ENCODE results near the gene ADORA2A. TPM values are rescaled to one million over a fixed set of nuclear protein-coding genes. Genes with fewer than 3 reads are reported as not detected.
A peak's percentile ranks its signal among the peaks of the same experiment; 100 is the strongest.

ADORA2A gene
- total and polyA plus RNA-seq, 2 of the 13 experiments (the other 11 are each of a cell fraction or from before 2014, with no cell fraction given) = 3.3 to 5.0 TPM

GRCh38 chr22:24429411-24430365, 2.3 kb downstream of the ADORA2A start (continued):
- TF ChIP-seq ZNF318 (CRISPR knock-in tag; IDR thresholded peaks at IDR 0.05) (no peak), CHD4 (IDR thresholded peaks at IDR 0.05; ENCODE audit: borderline replicate concordance, low read length) (peak; percentile 58; the same call in 1 of the 2 replicates), ZSCAN5A (CRISPR knock-in tag; IDR thresholded peaks at IDR 0.05; ENCODE audit: borderline replicate concordance) (no peak), SMAD1 (CRISPR knock-in tag; IDR thresholded peaks at IDR 0.05; ENCODE audit: borderline replicate concordance, low read depth) (no peak), RBAK (CRISPR knock-in tag; IDR thresholded peaks at IDR 0.05) (no peak), ZNF7 (CRISPR knock-in tag; IDR thresholded peaks at IDR 0.05) (no peak)
- TF ChIP-seq, protein P1, sequence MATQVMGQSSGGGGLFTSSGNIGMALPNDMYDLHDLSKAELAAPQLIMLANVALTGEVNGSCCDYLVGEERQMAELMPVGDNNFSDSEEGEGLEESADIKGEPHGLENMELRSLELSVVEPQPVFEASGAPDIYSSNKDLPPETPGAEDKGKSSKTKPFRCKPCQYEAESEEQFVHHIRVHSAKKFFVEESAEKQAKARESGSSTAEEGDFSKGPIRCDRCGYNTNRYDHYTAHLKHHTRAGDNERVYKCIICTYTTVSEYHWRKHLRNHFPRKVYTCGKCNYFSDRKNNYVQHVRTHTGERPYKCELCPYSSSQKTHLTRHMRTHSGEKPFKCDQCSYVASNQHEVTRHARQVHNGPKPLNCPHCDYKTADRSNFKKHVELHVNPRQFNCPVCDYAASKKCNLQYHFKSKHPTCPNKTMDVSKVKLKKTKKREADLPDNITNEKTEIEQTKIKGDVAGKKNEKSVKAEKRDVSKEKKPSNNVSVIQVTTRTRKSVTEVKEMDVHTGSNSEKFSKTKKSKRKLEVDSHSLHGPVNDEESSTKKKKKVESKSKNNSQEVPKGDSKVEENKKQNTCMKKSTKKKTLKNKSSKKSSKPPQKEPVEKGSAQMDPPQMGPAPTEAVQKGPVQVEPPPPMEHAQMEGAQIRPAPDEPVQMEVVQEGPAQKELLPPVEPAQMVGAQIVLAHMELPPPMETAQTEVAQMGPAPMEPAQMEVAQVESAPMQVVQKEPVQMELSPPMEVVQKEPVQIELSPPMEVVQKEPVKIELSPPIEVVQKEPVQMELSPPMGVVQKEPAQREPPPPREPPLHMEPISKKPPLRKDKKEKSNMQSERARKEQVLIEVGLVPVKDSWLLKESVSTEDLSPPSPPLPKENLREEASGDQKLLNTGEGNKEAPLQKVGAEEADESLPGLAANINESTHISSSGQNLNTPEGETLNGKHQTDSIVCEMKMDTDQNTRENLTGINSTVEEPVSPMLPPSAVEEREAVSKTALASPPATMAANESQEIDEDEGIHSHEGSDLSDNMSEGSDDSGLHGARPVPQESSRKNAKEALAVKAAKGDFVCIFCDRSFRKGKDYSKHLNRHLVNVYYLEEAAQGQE (IDR thresholded peaks at IDR 0.05; ENCODE audit: borderline replicate concordance in 1 of 2, low read depth in 1 of 2, low read length in 2 of 2) = no peak
- TF ChIP-seq, protein P2, sequence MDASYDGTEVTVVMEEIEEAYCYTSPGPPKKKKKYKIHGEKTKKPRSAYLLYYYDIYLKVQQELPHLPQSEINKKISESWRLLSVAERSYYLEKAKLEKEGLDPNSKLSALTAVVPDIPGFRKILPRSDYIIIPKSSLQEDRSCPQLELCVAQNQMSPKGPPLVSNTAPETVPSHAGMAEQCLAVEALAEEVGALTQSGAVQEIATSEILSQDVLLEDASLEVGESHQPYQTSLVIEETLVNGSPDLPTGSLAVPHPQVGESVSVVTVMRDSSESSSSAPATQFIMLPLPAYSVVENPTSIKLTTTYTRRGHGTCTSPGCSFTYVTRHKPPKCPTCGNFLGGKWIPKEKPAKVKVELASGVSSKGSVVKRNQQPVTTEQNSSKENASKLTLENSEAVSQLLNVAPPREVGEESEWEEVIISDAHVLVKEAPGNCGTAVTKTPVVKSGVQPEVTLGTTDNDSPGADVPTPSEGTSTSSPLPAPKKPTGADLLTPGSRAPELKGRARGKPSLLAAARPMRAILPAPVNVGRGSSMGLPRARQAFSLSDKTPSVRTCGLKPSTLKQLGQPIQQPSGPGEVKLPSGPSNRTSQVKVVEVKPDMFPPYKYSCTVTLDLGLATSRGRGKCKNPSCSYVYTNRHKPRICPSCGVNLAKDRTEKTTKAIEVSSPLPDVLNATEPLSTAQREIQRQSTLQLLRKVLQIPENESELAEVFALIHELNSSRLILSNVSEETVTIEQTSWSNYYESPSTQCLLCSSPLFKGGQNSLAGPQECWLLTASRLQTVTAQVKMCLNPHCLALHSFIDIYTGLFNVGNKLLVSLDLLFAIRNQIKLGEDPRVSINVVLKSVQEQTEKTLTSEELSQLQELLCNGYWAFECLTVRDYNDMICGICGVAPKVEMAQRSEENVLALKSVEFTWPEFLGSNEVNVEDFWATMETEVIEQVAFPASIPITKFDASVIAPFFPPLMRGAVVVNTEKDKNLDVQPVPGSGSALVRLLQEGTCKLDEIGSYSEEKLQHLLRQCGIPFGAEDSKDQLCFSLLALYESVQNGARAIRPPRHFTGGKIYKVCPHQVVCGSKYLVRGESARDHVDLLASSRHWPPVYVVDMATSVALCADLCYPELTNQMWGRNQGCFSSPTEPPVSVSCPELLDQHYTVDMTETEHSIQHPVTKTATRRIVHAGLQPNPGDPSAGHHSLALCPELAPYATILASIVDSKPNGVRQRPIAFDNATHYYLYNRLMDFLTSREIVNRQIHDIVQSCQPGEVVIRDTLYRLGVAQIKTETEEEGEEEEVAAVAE (CRISPR knock-in tag; IDR thresholded peaks at IDR 0.05; ENCODE audit: borderline replicate concordance) = no peak

Measured in HepG2 (cell line).